Caki2 (cell line): Measurements from ENCODE around the gene AQP4. TPM values are rescaled to one million over a fixed set of nuclear protein-coding genes. Genes with fewer than 3 reads are reported as not detected.

ENCODE experiments used
- DNase-seq: peaks from one replicate; pipeline ENCODE4 v3.0.0-alpha.2; 2015; ENCODE audit warnings: low read depth
- in situ Hi-C: cut with HindIII; loops from 2 replicates; pipeline ENCODE4 v1.10.0; 2016; ENCODE audit warnings: low sequenced_read_pairs, low pct_unique_long_range_greater_than_20kb, mixed read lengths
- total RNA-seq: library from RNA; depleted of rRNA; stranded (reverse); fragments of >200 nt; shearing (Covaris generic); gene quantifications from 2 replicates; pipeline ENCODE4 v1.2.3, GENCODE V29; 2014; ENCODE audit warnings: low replicate concordance

The AQP4 gene
- total RNA-seq, 1 experiment from 2014 or later, result not detected

GRCh38 chr18:26854292-26854881 lies 11.1 kb downstream of the AQP4 start:
- in situ Hi-C loops, result no loop called here
- DNase-seq, result no peak

- no peak for DNase-seq
- in situ Hi-C loops, result no loop called here
Measured at GRCh38 chr18:26853401-26853800, 12.1 kb downstream of the AQP4 start.

DNA sequence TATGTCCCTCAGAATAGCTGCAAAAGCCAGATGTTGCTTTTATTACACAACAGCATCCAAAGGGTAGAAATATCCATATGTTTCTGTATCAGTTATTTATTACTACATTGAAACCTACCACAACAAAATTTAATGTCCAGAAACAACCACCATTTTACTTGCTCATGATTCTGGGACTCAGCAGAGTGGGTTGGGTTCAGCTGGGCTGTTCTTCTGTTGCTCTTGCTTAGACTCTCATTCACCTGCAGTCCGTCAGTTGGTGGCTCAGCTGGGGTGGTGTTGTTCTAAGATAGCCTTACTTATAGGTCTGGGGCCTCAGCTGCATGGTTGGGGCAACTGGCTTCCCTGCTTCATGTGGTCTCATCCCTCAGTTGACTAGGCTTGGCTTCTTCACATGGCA lies 21.7 kb downstream of the AQP4 start:
- in situ Hi-C loops, result no loop called here
- no peak for DNase-seq

DNA sequence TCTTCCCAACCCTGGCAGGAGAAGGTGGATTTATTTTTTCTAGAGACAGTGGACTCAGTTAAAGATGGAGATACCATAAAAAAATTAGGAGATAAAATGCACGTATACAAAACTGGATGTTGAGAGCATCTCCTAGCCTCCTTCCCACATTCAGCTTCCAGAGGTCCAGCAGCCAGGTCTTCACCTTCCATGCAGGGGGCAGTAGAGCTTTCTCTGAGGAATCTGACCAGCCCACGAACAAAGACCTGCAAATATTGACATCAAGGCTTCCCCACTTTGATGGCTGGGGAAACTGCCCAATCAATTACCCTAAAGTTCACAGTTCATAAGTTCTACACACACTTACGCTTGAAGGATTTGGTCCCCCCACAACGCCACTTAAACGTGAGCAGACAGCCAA lies 24.5 kb downstream of the AQP4 start:
- in situ Hi-C loops, result no loop called here
- DNase-seq, result no peak

- in situ Hi-C loops, result no loop called here
- no peak for DNase-seq
Measured at GRCh38 chr18:26839609-26840008, 25.9 kb downstream of the AQP4 start.

DNA sequence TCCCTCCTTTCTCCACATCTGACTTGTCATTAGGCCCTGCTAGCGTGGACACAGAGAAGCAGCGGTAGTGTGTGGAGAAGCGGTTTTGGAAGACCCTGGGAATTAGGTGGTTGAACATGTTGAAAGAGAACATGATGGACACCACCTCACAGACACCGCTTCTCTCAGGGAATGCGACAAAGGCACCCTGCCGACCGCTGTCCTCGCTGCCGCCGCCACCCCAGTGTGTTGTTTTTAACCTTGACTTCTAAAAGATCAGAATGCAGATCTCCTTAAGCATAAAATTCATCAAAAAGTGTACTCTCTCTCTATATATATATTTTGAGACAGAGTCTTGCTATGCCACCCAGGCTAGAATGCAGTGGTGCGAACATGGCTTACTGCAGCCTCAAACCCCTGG lies 33.2 kb downstream of the AQP4 start:
- in situ Hi-C loops, result no loop called here
- no peak for DNase-seq

GRCh38 chr18:26827581-26827980 lies 37.9 kb downstream of the AQP4 start:
- DNase-seq, result no peak
- in situ Hi-C loops, result no loop called here

- no peak for DNase-seq
- in situ Hi-C loops, result no loop called here
Measured at GRCh38 chr18:26826656-26827235, 38.8 kb downstream of the AQP4 start.

DNA sequence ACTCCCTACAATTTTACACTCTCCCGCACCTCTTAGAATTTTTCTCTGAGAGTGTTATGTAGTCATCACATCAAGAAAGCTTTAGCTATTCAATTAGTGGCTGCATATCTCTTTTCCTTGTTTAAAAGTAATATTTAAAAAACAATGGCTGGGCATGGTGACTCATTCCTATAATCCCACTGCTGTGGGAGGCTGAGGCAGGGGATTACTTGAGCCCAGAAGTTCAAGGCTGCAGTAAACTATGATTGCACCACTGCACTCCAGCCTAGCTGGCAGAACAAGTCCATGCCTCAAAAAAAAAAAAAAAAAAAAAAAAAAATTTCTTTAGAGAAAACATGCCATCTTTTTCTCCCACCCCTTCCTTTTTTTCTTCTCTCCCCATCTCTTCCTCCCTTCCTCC lies 44.3 kb downstream of the AQP4 start:
- in situ Hi-C loops, result no loop called here
- DNase-seq, result no peak

DNA sequence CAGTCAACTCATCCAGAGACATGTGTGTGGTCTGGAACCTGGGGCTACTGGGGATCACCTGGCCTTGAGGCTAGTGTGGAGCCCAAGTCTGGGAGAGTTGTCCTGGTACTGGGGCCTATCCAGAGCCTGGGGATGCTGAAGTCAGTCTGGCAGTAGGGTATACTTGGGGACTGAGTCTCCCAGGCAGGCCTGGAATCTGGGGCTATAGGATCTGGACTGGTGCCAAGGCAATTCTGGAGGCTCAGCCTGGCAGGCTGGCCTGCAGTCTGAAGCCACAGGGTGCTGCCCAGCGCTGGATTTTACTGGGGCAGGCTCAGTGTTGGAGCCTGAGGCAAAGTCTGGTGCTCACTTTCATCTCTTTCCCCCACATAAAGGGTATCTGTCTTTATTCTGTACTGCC lies 46.5 kb downstream of the AQP4 start:
- no peak for DNase-seq
- in situ Hi-C loops, result no loop called here

DNA sequence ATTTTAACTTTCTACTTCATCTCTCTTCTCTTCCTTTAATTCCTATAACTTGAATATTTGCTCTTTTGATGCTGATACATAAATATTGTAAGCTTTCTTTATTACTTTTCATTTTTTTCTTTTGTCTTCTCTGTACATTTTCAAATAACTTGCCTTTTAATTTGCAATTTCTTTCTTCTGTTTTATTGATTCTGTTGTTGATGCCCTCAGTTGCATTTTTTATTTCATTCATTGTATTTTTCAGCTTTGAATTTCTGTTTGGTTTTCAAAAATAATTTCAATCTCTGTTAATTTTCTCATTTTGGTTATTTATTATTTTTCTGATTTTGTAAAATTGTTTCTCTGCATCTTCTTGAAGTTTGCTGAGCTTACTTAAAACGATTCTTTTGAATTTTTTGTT lies 47.0 kb downstream of the AQP4 start:
- no peak for DNase-seq
- in situ Hi-C loops, result no loop called here

- in situ Hi-C loops, result no loop called here
- DNase-seq, result no peak
Measured at GRCh38 chr18:26813043-26813442, 52.5 kb downstream of the AQP4 start.

DNA sequence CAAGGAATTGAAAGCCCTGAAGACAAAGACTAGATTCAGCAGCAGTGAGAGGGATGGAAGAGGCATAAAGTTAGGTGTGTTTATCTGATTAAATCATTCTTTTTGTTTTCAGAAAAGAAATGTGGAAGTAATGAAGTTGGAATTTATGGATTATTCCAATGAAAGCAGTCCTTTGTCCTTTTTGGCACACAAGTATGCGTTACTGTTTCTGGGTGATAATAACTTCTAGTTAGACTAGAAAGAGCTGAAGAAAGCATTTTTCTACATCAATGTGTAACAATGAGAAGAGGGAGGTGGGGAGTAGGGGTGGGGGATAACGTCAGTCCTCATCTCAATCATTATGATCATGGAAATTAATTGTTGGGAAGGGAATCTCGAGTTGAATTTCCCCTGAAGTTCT lies 53.0 kb downstream of the AQP4 start:
- DNase-seq, result no peak
- in situ Hi-C loops, result no loop called here

DNA sequence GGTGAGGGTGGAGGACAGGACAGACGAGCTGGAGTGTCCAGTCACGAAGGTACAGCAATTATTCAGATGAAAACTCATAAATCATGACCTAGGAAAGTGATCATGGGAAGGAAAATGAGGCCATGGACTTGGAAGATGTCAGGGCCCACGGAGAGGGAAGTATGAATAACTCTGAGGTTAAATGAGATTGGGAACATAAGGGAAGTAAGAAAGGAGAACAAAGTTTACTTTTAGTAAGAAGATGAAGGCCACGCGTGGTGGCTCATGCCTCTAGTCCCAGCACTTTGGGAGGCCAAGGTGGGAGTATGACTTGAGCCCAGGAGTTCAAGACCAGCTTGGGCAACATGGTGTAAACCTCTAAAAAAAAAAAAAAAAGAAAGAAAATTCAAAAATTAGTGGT lies 56.2 kb downstream of the AQP4 start:
- DNase-seq, result no peak
- in situ Hi-C loops, result no loop called here

GRCh38 chr18:26806224-26806623 lies 59.3 kb downstream of the AQP4 start:
- DNase-seq, result no peak
- in situ Hi-C loops, result no loop called here

DNA sequence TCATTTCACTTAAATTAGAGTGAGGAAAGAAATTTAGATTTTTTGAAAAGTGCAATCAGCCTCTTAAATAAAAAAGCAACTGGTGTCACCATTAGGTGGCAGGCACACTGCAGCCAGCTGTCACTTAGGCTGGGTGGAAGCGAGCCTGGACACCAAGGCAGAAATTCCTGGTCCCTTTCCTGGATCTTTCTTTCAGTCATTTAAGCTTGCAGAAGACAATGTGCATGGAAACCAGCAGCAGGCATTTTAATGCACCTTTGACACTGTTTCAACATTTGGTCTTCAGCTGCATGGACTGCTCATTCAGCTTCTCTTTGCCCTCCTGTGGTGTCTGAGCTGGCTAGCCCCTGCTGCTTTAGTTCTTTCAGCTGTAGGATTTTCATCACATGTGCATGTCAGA lies 61.0 kb downstream of the AQP4 start:
- DNase-seq, result no peak
- in situ Hi-C loops, result no loop called here

DNA sequence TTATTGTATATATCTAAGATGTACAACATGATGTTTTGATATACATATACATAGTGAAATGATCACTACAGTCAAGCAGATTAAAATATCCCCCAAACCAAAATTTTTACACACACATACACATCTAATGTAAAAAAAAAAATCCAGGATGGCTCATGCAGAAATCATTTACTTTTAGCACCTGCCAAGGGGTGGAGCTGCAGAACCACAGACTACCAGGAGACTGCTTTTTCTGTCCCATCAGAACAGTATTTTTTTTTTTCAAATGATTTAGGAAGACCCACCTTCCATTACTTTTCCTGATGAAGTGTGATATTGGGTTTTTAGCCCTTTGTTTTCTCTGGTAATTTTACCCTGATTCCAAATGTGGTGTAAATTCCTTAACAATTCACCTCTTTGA lies 61.9 kb downstream of the AQP4 start:
- in situ Hi-C loops, result no loop called here

GRCh38 chr18:26802330-26803200 lies 62.9 kb downstream of the AQP4 start:
- in situ Hi-C loops, result no loop called here

More for the DNA sequence above, 61.9 kb downstream of the AQP4 start:
- DNase-seq, result no peak

More at GRCh38 chr18:26802330-26803200, 62.9 kb downstream of the AQP4 start:
- DNase-seq, result no peak
